LNCAP (cell line): ENCODE measurements around the gene TAF4.

Experiments
- TF ChIP-seq, protein P1 (sequence below): fragments of 450-650 bp; IDR thresholded peaks from 2 replicates; pipeline ENCODE4 v1.5.1; 2017; ENCODE audit warnings: mild to moderate bottlenecking

Gene TAF4

DNA sequence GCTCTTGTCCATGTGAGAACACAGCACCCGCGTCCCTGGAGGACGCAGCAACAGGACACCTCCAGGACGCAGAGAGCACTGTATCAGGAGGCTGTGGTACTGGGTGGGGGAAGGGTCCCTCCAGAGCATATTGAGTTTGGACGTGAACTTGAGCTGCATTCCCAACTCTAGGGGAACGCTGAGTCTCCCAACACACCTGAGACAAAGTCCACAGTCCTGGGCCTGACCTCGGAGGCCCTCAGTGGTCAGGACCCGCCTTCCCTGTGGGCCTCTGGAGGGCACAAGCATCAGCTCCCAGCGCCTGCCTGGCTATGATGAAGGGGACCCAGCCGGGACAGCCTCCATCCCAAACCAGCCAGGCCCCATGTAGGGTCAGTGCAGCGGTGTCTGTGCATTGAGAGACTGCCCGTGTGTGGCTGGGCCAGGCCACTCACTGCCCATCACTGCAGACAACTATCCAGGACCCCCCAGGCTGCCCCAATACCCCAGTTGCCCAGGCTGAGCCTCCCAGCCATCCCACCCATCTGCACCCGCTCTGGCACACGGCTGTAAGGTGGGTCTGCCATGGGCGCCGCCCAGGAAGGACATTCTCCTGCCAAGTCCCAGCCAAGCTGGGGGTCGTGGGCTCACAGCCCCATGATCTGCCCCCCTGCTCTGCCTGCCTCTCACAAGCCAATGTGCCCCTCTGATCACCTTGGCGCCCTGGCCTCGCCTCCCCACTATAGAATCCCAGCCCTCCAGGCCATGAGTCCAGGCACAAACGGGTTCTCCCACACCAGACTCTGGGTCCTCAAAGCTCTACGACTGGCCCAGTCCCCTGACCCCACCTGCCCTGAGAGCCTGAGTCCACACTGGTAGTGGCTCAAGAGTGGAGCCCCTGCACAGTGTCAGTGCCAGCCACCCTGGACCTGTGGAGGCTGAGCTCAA lies 115.7 kb downstream of the TAF4 start:
- TF ChIP-seq, protein P1, sequence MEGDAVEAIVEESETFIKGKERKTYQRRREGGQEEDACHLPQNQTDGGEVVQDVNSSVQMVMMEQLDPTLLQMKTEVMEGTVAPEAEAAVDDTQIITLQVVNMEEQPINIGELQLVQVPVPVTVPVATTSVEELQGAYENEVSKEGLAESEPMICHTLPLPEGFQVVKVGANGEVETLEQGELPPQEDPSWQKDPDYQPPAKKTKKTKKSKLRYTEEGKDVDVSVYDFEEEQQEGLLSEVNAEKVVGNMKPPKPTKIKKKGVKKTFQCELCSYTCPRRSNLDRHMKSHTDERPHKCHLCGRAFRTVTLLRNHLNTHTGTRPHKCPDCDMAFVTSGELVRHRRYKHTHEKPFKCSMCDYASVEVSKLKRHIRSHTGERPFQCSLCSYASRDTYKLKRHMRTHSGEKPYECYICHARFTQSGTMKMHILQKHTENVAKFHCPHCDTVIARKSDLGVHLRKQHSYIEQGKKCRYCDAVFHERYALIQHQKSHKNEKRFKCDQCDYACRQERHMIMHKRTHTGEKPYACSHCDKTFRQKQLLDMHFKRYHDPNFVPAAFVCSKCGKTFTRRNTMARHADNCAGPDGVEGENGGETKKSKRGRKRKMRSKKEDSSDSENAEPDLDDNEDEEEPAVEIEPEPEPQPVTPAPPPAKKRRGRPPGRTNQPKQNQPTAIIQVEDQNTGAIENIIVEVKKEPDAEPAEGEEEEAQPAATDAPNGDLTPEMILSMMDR: no peak

- TF ChIP-seq, protein P1: no peak
Observed at GRCh38 chr20:61949363-61949713, 116.3 kb downstream of the TAF4 start.

DNA sequence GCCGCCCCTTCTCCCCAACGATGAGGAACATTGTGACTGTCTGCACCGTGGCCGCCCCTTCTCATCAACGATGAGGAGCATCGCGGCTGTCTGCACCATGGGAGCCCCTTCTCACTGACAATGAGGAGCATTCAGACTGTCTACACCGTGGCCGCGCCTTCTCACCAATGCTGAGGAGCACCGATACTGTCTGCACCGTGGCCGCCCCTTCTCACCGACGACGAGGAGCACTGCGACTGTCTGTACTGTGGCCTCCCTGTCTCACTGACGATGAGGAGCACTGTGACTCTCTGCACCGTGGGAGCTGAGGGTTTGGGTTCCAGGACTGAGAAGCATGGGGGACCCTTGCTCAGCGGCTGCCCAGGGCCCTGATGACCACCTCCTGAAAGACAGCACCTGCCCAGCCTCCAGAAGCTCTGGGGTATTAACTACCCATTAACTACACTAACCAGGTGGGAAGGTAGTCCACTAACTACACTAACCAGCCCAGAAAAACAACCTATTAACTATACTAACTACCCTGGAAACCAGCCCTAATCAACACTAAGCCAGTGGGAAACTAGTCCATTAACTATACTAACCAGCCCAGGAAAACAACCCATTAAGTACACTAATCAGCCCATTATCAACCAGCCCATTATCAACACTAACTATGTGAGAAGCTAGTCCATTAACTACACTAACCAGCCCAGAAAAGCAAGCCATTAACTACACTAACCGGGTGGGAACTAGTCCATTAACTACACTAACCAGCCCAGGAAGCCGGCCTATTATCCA lies 116.9 kb downstream of the TAF4 start:
- TF ChIP-seq, protein P1: no peak

GRCh38 chr20:61942526-61942925 lies 123.2 kb downstream of the TAF4 start:
- TF ChIP-seq, protein P1: no peak

DNA sequence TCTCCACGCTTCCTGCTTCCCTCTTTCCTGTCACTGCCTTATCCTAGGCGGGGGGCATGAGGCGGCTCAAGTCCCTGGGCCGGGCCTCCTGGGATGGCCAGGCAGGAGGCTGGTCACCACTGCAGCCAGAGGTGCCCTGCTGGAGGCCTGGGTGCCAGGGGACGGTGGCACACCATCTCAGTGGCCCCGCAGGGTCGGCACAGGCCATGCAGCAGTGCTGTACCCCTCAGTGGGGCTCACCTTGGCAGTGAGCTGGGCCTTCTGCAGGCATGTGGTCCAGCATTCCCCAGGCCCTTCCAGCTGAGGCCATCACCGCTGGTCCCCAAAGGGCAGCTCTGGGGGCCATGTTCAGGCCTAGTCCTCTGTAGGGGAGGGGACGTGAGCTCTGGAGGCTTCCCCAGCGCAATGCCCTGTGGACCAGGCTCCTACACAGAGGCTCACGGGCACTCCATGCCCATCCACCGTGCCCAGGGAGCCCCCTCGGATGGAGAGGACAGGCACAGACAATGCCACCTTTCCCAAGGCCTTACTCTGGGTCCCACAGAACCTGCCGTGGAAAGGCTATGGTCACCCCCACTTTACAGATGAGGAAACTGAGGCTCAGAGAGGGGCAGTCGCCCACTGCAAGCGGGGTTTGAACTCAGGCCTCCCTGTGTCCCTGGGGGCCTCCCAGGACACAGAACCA lies 123.8 kb downstream of the TAF4 start:
- TF ChIP-seq, protein P1: no peak

DNA sequence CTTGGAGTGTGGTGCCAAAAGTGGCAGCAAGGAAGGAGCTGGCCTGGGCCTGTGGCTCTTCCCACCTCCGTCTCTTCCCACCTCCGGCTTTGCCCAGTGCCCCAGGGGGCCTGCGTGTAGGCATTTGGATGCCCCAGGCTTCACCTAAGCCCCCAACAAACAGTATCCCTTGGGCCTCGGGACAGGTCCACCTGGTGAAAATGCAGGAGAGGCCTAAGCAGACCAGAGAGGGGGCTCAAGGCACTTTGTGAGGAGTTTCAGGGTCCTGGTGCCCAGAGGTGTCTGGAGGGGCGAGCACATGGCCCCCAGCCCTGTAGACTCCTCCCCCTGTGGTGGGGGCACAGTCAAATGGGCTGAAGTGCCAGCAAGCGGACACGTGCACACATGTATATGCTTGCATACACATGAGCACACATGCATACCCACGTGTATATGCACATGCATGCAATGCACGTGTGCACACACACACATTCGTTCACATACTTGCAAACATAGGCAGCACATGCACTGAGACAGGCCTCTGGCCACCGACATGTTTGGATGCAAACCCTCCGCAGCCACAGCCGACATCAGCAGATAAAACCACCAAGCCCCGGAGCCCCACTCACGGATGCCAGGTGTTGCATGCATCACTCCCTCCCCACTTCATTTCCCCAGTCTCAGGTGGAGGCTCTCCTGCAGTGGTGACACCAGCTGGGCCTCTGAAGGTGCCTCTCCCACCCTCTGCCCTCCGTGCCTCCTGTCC lies 124.5 kb downstream of the TAF4 start:
- TF ChIP-seq, protein P1: no peak

GRCh38 chr20:61940491-61940890 lies 125.2 kb downstream of the TAF4 start:
- TF ChIP-seq, protein P1: no peak
